HepG2 (cell line): ENCODE data around the gene KREMEN1. TPM values are rescaled to one million over a fixed set of nuclear protein-coding genes. Genes with fewer than 3 reads are reported as not detected.
"Not testable (repeated sequence)": the region's sequence is repeated elsewhere in the genome, so short reads cannot be mapped to it uniquely, and the experiment has no call there.

ENCODE experiments used
- ATAC-seq: fragments of 200-7000 bp; cut with Tn5 transposase; 3 replicates; pipeline ENCODE4 v1.9.1; 2020; ENCODE audit warnings: mild to moderate bottlenecking, moderate library complexity
- BruUV-seq: library from RNA; stranded (reverse); fragments of 400-500 nt; replicated peaks from 2 replicates; lab custom pipeline; 2021; lab: Mats Ljungman, UMichigan
- CTCF ChIA-PET: fragments of 300-600 bp; formaldehyde crosslinking; extraction: SDS; loops from one replicate; lab custom pipeline; 2021; ENCODE audit warnings: low total read pairs, inconsistent platforms, low intra/inter-chr PET ratio; lab: Yijun Ruan, JAX
- POLR2A ChIA-PET: fragments of 350-600 bp; sonication (Branson Sonifier 250); formaldehyde crosslinking; loops from one replicate; lab custom pipeline; 2020; ENCODE audit warnings: antibody characterized with exemption, inconsistent platforms; lab: Yijun Ruan, JAX
- DNase-seq: peaks from one replicate; pipeline ENCODE4 v3.0.0-alpha.2; 2015; ENCODE audit warnings: low spot score
- FAIRE-seq: peaks from 3 replicates; lab custom pipeline; 2011; peaks lifted over from hg19 to GRCh38; lab: Jason Lieb, UNC
- H2AFZ ChIP-seq: one replicate; pipeline ENCODE4 v1.6.1; 2011; ENCODE audit warnings: low read length, inconsistent platforms
- H3K27ac ChIP-seq: fragments of 300-600 bp; 3 replicates; pipeline ENCODE4 v1.8.0; 2011; ENCODE audit warnings: mixed run types, mild to moderate bottlenecking, mixed read lengths, low read length, inconsistent platforms; ENCODE audit not compliant: insufficient read depth; ENCODE audit errors: extremely low read length
- H3K27me3 ChIP-seq, 2 experiments: fragments of 200-600 bp in 1 of 2; 2 replicates in 1 of 2; 3 replicates in 1 of 2; pipeline versions ENCODE4 v1.6.0 to v1.8.0; 2011; ENCODE audit warnings: low read length in 2 of 2, mild to moderate bottlenecking in 2 of 2, moderate library complexity in 2 of 2, inconsistent platforms in 1 of 2; ENCODE audit not compliant: insufficient read depth in 2 of 2, control insufficient read depth in 1 of 2
- H3K36me3 ChIP-seq, 2 experiments: fragments of 200-600 bp in 1 of 2; replicated peaks in 1 of 2; 2 replicates in 1 of 2; 3 replicates in 1 of 2; pipeline versions ENCODE4 v1.5.1 to v1.8.0; 2011; ENCODE audit warnings: low read length in 2 of 2, inconsistent platforms in 1 of 2; ENCODE audit not compliant: insufficient read depth in 2 of 2, control insufficient read depth in 1 of 2
- H3K4me1 ChIP-seq: 2 replicates; pipeline ENCODE4 v1.5.1; 2012; ENCODE audit warnings: low read length, inconsistent platforms; ENCODE audit not compliant: insufficient read depth
- H3K4me2 ChIP-seq: 2 replicates; pipeline ENCODE4 v1.6.0; 2011; ENCODE audit warnings: low read depth, low read length, inconsistent platforms
- H3K4me3 ChIP-seq, 3 experiments: fragments of 200-600 bp in 1 of 3; sonication (generic), shearing (Covaris generic) in 1 of 3; replicated peaks in 1 of 3; 2 replicates each; pipeline ENCODE4 v1.5.1; 2011 to 2016; ENCODE audit warnings: low read length in 3 of 3, inconsistent platforms in 2 of 3, low read depth in 2 of 3, mild to moderate bottlenecking in 2 of 3, control low read depth in 1 of 3, mixed read lengths in 1 of 3; ENCODE audit not compliant: insufficient read depth in 1 of 3
- H3K79me2 ChIP-seq: one replicate; pipeline ENCODE4 v1.6.1; 2011; ENCODE audit warnings: low read length, inconsistent platforms; ENCODE audit not compliant: insufficient read depth
- H3K9ac ChIP-seq: 2 replicates; pipeline ENCODE4 v1.6.0; 2011; ENCODE audit warnings: mild to moderate bottlenecking, low read depth, low read length, inconsistent platforms; ENCODE audit not compliant: insufficient read depth
- H3K9me3 ChIP-seq: 2 replicates; pipeline ENCODE4 v1.5.1; 2012; ENCODE audit warnings: mild to moderate bottlenecking, low read length
- H4K20me1 ChIP-seq: 2 replicates; pipeline ENCODE4 v1.6.0; 2011; ENCODE audit warnings: inconsistent platforms, mild to moderate bottlenecking, low read length, moderate library complexity; ENCODE audit not compliant: insufficient read depth
- DR1 ChIP-seq: sonication (generic); formaldehyde crosslinking; IDR thresholded peaks from 2 replicates; pipeline ENCODE4 v1.8.0; 2021; ENCODE audit warnings: mild to moderate bottlenecking, missing genetic modification reagents, inconsistent platforms
- EEA1 ChIP-seq: sonication (generic); formaldehyde crosslinking; IDR thresholded peaks from 2 replicates; pipeline ENCODE4 v1.5.1; 2020; ENCODE audit warnings: mild to moderate bottlenecking, missing genetic modification reagents, borderline replicate concordance
- KDM5B ChIP-seq: sonication (generic); formaldehyde crosslinking; IDR thresholded peaks from 2 replicates; pipeline ENCODE4 v1.4.0; 2020; ENCODE audit warnings: missing genetic modification reagents, mild to moderate bottlenecking, borderline replicate concordance
- MAFF ChIP-seq: IDR thresholded peaks from 2 replicates; pipeline ENCODE4 v1.6.1; 2011; ENCODE audit warnings: low read depth, low read length, improper control_type of control experiment
- MAFK ChIP-seq, 2 experiments: IDR thresholded peaks in 1 of 2; conservative IDR thresholded peaks in 1 of 2; 2 replicates each; pipeline ENCODE4 v1.6.1; 2011; ENCODE audit warnings: improper control_type of control experiment in 2 of 2, low read length in 2 of 2
- NR2F2 ChIP-seq: IDR thresholded peaks from 2 replicates; pipeline ENCODE4 v1.6.1; 2012; ENCODE audit warnings: low read depth, inconsistent platforms, borderline replicate concordance
- RAD21 ChIP-seq: fragments of 450-650 bp; formaldehyde crosslinking; IDR thresholded peaks from 2 replicates; pipeline ENCODE4 v1.5.0; 2020; ENCODE audit warnings: mild to moderate bottlenecking
- REPIN1 ChIP-seq: sonication (generic); formaldehyde crosslinking; IDR thresholded peaks from 2 replicates; pipeline ENCODE4 v1.8.0; 2022; ENCODE audit warnings: missing genetic modification reagents, low read depth, mild to moderate bottlenecking, borderline replicate concordance
- SATB2 ChIP-seq: sonication (generic); formaldehyde crosslinking; IDR thresholded peaks from 2 replicates; pipeline ENCODE4 v1.5.0; 2020; ENCODE audit warnings: missing genetic modification reagents
- SNAI1 ChIP-seq: sonication (generic); formaldehyde crosslinking; IDR thresholded peaks from 2 replicates; pipeline ENCODE4 v1.5.0; 2020; ENCODE audit warnings: mild to moderate bottlenecking, missing genetic modification reagents, borderline replicate concordance
- ZNF280B ChIP-seq: sonication (generic); formaldehyde crosslinking; IDR thresholded peaks from 2 replicates; pipeline ENCODE4 v1.5.0; 2020; ENCODE audit warnings: missing genetic modification reagents, mild to moderate bottlenecking, borderline replicate concordance
- ZNF761 ChIP-seq: sonication (generic); formaldehyde crosslinking; conservative IDR thresholded peaks from 2 replicates; pipeline ENCODE4 v1.4.0; 2020; ENCODE audit warnings: mild to moderate bottlenecking, missing genetic modification reagents
- ZNF780A ChIP-seq: sonication (generic); formaldehyde crosslinking; IDR thresholded peaks from 2 replicates; pipeline ENCODE4 v1.8.0; 2022; ENCODE audit warnings: mild to moderate bottlenecking, missing genetic modification reagents, moderate library complexity
- ZNF891 ChIP-seq: sonication (generic); formaldehyde crosslinking; IDR thresholded peaks from 2 replicates; pipeline ENCODE4 v1.5.0; 2020; ENCODE audit warnings: mild to moderate bottlenecking, missing genetic modification reagents
- WGBS: methylation state at CpG from one replicate; pipeline ENCODE4 v1.1.6; 2017; ENCODE audit warnings: low lambda C conversion rate; 5-methylcytosine and 5-hydroxymethylcytosine counted together
- in situ Hi-C: cut with HindIII; loops from 2 replicates; pipeline ENCODE4 v1.10.0; 2017; ENCODE audit warnings: low pct_unique_long_range_greater_than_20kb; ENCODE audit not compliant: extremely low pct_ligation_motif_present
- intact Hi-C: fragments of 100-400 bp; cut with micrococcal nuclease; formaldehyde crosslinking; loops from one replicate; pipeline ENCODE4 v1.10.0; 2022; ENCODE audit not compliant: unreplicated experiment
- polyA plus RNA-seq, 8 experiments: library from polyadenylated mRNA; depleted of rRNA in 3 of 8; stranded (reverse) in 7 of 8; unstranded in 1 of 8; fragments of >200 nt; fragmentation: Illumina TruSeq in 4 of 8; extraction: Trizol in 4 of 8; gene quantifications; 2 replicates each; pipeline versions ENCODE4 v1.2.1 to v1.2.3, GENCODE V29; 2011 to 2016; ENCODE audit warnings: low read depth in 4 of 8, missing spikeins in 1 of 8, mixed read lengths in 1 of 8; ENCODE audit not compliant: insufficient read depth in 1 of 8
- total RNA-seq, 5 experiments: library from RNA; depleted of rRNA; stranded (reverse); fragments of >200 nt; fragmentation: Illumina TruSeq; extraction: Trizol; gene quantifications; 2 replicates each; pipeline ENCODE4 v1.2.3, GENCODE V29; 2016; ENCODE audit warnings: low read depth in 1 of 5

KREMEN1 gene
- total and polyA plus RNA-seq, 2 of the 13 experiments (the other 11 are each of a cell fraction or from before 2014, with no cell fraction given), result 9.8 to 13.8 TPM

DNA sequence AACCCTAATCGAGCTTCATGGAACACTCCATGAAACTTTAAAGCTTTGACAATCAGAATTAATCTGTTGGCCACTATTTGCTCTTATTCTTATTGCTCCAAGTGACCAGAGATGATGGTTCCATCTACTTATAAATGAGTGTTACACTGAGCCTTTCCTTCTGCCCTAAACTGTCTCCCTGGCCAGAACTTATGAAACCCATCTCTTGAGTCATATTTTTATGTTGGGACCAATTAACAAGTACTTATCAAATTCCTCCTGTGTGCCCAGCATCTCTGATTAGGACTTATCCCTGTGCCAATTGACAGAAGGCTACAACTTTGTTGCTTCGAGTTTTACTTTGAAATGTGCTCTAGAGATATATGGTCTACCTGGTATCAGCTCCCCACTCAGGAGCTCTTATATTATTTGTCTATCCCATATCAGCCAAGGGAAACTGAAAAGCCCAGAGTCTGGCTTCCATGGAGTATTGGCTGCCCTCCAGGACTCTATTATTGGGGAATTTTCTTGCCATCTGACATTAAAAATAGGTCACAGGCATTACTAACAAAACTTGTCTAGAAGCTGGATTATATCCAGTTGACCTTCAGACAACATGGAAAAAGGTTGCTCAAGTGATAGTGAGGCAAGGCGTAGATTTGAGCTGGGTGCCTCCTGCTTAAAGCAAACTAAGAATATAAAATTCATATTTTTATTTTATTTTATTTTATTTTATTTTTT lies 8.8 kb downstream of the KREMEN1 start (continued):
- TF ChIP-seq ZNF280B (no peak), ZNF780A (CRISPR knock-in tag) (no peak), ZNF891 (CRISPR knock-in tag) (no peak)

GRCh38 chr22:29082826-29083545 lies 10.2 kb downstream of the KREMEN1 start:
- TF ChIP-seq SNAI1 (CRISPR knock-in tag) (no peak), SATB2 (CRISPR knock-in tag) (no peak), DR1 (CRISPR knock-in tag) (no peak), MAFF (peak; percentile 71; the same call in 1 of the 2 replicates), ZNF761 (no peak), KDM5B (CRISPR knock-in tag) (no peak), REPIN1 (CRISPR knock-in tag) (no peak), NR2F2 (no peak), MAFK (conservative IDR thresholded peaks at IDR 0.05 in 1 of 2, IDR thresholded peaks at IDR 0.05 in 1 of 2; ENCODE audit: low read length in 2 of 2) (peak; percentile 76 to 88), RAD21 (CRISPR knock-in tag) (no peak), EEA1 (no peak)
- no peak for DNase-seq
- Histone ChIP-seq H3K4me3 (no peak overlapping the region), H3K27ac (no peak overlapping the region), H3K4me2 (no peak overlapping the region), H2AFZ (no peak overlapping the region), H3K36me3 (no peaks in the 10 kb centered on the region), H3K27me3 (no peaks in the 10 kb centered on the region), H4K20me1 (no peaks in the 10 kb centered on the region), H3K9me3 (no peaks in the 10 kb centered on the region), H3K9ac (no peak overlapping the region), H3K79me2 (no peaks in the 10 kb centered on the region), H3K4me1 (no peaks in the 10 kb centered on the region)
- in situ Hi-C loops, result no loop called here
- CTCF ChIA-PET, result no interaction called here
- BruUV-seq, result no TSS peak
- intact Hi-C loops, result no loop called here
- POLR2A ChIA-PET, result interaction anchor here (1.8 kb wide), 1 partner anchor 14 kb away, joined by 6 read pairs; no protein-coding TSS in a partner anchor
- FAIRE-seq, result no peak
- ATAC-seq, result no peak
- WGBS, result 94% methylated on average over 7 of the region's 7 CpGs

DNA sequence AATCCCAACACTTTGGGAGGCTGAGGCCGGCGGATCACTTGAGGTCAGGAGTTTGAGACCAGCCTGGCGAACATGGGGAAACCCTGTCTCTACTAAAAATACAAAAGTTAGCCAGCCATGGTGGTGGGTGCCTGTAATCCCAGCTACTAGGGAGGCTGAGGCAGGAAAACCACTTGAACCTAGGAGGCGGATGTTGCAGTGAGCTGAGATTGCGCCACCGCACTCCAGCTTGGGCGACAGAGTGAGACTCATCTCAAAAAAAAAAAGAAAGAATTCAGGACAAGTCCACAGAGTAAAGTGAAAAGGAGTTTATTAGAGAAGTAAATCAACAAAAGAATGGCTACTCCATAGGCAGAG lies 10.7 kb downstream of the KREMEN1 start:
- intact Hi-C loops, H4K20me1 ChIP-seq, H3K9me3 ChIP-seq, DNase-seq, ATAC-seq, H3K4me1 ChIP-seq, H3K4me3 ChIP-seq, in situ Hi-C loops, FAIRE-seq, H3K27ac ChIP-seq, BruUV-seq, H3K79me2 ChIP-seq, H3K4me2 ChIP-seq, H3K36me3 ChIP-seq, H3K9ac ChIP-seq, H2AFZ ChIP-seq, CTCF ChIA-PET, H3K27me3 ChIP-seq, POLR2A ChIA-PET: not testable (repeated sequence)
- WGBS, result 97% methylated on average over 7 of the region's 7 CpGs
